ENCODE data around the gene L3MBTL3.

DNA sequence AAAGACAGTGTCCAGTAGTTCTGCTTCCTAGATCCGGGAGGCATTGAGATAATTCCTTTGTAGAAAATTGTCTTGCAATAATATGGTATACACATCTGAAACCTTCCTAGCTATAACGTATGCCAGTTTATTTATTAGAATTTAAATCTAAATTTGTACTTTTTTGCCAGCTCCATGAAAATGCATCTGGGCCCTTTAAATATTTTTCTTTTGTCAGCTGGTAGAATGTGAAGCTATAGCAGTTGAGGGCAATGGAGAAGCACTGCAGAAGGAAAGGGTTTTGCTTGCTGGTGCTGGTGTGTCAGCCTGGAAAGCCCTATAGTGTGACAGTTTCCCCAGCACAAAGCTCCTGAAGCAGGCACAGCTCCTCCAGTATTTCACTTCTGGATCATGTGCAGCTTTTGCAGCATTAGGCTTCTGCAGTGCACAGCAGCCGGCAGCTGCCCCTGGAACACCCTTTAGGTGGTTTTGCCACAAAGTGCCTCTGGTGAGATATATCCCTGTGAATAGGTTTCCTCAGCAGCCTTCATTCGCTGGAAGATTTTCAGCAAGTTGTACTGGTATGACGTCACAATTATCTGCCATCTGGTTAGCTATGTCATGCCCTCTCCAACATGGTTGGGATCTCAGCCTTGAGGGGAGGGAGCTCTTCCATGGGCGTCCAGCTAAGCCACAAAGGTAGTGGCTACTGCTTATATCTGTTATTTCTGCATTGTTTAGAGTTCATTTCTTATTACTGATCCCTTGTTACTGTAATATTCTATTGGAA is 40.0 kb upstream of the L3MBTL3 start:
- TF ChIP-seq, protein P1, sequence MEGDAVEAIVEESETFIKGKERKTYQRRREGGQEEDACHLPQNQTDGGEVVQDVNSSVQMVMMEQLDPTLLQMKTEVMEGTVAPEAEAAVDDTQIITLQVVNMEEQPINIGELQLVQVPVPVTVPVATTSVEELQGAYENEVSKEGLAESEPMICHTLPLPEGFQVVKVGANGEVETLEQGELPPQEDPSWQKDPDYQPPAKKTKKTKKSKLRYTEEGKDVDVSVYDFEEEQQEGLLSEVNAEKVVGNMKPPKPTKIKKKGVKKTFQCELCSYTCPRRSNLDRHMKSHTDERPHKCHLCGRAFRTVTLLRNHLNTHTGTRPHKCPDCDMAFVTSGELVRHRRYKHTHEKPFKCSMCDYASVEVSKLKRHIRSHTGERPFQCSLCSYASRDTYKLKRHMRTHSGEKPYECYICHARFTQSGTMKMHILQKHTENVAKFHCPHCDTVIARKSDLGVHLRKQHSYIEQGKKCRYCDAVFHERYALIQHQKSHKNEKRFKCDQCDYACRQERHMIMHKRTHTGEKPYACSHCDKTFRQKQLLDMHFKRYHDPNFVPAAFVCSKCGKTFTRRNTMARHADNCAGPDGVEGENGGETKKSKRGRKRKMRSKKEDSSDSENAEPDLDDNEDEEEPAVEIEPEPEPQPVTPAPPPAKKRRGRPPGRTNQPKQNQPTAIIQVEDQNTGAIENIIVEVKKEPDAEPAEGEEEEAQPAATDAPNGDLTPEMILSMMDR (IDR thresholded peaks at IDR 0.05) = no peak
- TF ChIP-seq ZFX (IDR thresholded peaks at IDR 0.05; ENCODE audit: borderline replicate concordance) = no peak

All from 22Rv1 (cell line).